ENCODE results near the gene DTWD1.

DTWD1 gene

DNA sequence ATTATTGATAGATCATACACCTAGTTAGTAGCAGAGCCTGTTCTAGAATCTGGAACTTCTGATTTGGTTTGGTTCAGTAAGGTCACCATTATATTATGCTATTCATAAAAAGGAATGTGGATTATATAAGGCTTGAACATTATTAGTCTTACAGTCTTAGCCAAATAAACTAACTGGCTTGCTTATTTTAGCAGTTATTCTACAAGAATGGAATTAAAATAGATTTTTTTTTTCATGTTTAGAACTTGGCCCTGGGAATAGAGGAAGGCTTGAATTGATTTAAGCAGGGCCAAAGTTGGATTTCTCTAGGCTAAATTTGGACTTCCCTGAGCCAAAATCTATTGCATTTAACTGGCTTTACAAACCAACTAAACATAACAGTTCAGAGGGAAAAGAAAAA, 24.4 kb downstream of the DTWD1 start (continued):
- TF ChIP-seq, protein P1, sequence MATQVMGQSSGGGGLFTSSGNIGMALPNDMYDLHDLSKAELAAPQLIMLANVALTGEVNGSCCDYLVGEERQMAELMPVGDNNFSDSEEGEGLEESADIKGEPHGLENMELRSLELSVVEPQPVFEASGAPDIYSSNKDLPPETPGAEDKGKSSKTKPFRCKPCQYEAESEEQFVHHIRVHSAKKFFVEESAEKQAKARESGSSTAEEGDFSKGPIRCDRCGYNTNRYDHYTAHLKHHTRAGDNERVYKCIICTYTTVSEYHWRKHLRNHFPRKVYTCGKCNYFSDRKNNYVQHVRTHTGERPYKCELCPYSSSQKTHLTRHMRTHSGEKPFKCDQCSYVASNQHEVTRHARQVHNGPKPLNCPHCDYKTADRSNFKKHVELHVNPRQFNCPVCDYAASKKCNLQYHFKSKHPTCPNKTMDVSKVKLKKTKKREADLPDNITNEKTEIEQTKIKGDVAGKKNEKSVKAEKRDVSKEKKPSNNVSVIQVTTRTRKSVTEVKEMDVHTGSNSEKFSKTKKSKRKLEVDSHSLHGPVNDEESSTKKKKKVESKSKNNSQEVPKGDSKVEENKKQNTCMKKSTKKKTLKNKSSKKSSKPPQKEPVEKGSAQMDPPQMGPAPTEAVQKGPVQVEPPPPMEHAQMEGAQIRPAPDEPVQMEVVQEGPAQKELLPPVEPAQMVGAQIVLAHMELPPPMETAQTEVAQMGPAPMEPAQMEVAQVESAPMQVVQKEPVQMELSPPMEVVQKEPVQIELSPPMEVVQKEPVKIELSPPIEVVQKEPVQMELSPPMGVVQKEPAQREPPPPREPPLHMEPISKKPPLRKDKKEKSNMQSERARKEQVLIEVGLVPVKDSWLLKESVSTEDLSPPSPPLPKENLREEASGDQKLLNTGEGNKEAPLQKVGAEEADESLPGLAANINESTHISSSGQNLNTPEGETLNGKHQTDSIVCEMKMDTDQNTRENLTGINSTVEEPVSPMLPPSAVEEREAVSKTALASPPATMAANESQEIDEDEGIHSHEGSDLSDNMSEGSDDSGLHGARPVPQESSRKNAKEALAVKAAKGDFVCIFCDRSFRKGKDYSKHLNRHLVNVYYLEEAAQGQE (tag by site-specific recombination; IDR thresholded peaks at IDR 0.05), result no peak
- TF ChIP-seq, protein P2, sequence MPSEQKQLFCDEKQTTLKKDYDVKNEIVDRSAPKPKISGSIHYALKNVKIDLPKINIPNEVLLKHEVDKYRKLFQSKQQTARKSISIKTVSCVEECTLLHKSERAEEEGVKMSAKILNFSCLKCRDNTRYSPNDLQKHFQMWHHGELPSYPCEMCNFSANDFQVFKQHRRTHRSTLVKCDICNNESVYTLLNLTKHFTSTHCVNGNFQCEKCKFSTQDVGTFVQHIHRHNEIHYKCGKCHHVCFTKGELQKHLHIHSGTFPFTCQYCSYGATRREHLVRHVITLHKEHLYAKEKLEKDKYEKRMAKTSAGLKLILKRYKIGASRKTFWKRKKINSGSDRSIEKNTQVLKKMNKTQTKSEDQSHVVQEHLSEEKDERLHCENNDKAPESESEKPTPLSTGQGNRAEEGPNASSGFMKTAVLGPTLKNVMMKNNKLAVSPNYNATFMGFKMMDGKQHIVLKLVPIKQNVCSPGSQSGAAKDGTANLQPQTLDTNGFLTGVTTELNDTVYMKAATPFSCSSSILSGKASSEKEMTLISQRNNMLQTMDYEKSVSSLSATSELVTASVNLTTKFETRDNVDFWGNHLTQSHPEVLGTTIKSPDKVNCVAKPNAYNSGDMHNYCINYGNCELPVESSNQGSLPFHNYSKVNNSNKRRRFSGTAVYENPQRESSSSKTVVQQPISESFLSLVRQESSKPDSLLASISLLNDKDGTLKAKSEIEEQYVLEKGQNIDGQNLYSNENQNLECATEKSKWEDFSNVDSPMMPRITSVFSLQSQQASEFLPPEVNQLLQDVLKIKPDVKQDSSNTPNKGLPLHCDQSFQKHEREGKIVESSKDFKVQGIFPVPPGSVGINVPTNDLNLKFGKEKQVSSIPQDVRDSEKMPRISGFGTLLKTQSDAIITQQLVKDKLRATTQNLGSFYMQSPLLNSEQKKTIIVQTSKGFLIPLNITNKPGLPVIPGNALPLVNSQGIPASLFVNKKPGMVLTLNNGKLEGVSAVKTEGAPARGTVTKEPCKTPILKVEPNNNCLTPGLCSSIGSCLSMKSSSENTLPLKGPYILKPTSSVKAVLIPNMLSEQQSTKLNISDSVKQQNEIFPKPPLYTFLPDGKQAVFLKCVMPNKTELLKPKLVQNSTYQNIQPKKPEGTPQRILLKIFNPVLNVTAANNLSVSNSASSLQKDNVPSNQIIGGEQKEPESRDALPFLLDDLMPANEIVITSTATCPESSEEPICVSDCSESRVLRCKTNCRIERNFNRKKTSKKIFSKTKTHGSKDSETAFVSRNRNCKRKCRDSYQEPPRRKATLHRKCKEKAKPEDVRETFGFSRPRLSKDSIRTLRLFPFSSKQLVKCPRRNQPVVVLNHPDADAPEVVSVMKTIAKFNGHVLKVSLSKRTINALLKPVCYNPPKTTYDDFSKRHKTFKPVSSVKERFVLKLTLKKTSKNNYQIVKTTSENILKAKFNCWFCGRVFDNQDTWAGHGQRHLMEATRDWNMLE (tag by site-specific recombination; conservative IDR thresholded peaks at IDR 0.05; ENCODE audit: low read depth), result no peak
- TF ChIP-seq, protein P3, sequence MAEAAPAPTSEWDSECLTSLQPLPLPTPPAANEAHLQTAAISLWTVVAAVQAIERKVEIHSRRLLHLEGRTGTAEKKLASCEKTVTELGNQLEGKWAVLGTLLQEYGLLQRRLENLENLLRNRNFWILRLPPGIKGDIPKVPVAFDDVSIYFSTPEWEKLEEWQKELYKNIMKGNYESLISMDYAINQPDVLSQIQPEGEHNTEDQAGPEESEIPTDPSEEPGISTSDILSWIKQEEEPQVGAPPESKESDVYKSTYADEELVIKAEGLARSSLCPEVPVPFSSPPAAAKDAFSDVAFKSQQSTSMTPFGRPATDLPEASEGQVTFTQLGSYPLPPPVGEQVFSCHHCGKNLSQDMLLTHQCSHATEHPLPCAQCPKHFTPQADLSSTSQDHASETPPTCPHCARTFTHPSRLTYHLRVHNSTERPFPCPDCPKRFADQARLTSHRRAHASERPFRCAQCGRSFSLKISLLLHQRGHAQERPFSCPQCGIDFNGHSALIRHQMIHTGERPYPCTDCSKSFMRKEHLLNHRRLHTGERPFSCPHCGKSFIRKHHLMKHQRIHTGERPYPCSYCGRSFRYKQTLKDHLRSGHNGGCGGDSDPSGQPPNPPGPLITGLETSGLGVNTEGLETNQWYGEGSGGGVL (tag by site-specific recombination; IDR thresholded peaks at IDR 0.05), result no peak
- no peak for TF ChIP-seq BCL11A (tag by site-specific recombination; IDR thresholded peaks at IDR 0.05; ENCODE audit: low read depth)

DNA sequence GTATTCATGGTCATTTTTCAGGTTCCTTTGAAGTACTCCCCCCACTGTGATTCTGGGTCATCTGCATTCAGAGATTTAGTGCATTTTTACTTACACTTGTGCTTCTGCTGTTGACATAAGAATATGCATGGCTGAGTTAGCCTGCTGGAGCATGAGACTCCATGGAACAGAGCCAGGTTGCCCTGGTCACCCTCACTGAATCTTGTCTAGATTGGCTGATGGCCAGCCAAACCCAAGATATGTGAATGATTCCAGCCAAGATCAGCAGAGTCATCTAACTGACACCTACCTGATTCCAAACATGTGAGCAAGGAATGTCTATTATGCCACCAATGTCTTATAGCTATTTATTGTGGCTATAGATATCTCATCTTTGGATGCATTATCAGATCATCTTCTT, 25.1 kb downstream of the DTWD1 start:
- TF ChIP-seq, protein P4, sequence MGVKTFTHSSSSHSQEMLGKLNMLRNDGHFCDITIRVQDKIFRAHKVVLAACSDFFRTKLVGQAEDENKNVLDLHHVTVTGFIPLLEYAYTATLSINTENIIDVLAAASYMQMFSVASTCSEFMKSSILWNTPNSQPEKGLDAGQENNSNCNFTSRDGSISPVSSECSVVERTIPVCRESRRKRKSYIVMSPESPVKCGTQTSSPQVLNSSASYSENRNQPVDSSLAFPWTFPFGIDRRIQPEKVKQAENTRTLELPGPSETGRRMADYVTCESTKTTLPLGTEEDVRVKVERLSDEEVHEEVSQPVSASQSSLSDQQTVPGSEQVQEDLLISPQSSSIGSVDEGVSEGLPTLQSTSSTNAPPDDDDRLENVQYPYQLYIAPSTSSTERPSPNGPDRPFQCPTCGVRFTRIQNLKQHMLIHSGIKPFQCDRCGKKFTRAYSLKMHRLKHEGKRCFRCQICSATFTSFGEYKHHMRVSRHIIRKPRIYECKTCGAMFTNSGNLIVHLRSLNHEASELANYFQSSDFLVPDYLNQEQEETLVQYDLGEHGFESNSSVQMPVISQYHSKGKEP (tag by site-specific recombination; IDR thresholded peaks at IDR 0.05), result peak; percentile 56; the same call in 1 of the 2 replicates
- no peak for TF ChIP-seq ZNF670 (tag by site-specific recombination; IDR thresholded peaks at IDR 0.05; ENCODE audit: low read depth)
- Histone ChIP-seq H3K36me3 (ENCODE audit: control insufficient read depth in 2 of 2, insufficient read depth in 1 of 2, low read length in 2 of 2) (no peaks in the 10 kb centered on the region), H3K27ac (ENCODE audit: extremely low read depth, low read depth, low read length) (no peak overlapping the region), H3K4me3 (ENCODE audit: low read depth, low read length) (no peak overlapping the region), H3K9me3 (ENCODE audit: control insufficient read depth, insufficient read depth, low read depth, low read length) (no peaks in the 10 kb centered on the region), H3K4me1 (ENCODE audit: control insufficient read depth, insufficient read depth, low read length) (no peaks in the 10 kb centered on the region)
- POLR2A ChIA-PET, result no interaction called here
- CTCF ChIA-PET, result interaction anchor here (1.3 kb wide), 1 partner anchor 94 kb away, joined by 3 read pairs; no protein-coding TSS in a partner anchor

DNA sequence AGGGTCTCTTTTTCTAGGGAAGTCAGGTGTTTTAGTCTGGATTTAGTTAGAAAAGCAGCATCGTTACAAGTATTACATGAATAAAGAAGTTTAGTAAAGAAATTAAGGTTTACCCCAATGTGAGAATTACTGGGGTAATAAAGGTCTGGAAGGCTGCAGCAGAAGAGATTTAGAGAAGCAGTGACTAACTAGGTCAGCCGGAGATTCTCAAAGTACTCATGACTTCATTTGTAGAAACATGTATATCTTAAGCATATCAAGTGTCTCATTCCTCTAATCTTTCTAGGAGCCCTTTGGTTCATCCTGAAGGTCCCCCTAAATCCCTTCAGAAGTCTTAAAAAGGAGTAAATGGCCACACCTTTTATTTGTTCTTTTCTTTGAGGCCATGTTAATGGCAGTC, 26.0 kb downstream of the DTWD1 start:
- Histone ChIP-seq H3K4me1 (ENCODE audit: control insufficient read depth, insufficient read depth, low read length) (no peaks in the 10 kb centered on the region), H3K4me3 (ENCODE audit: low read depth, low read length) (no peak overlapping the region), H3K36me3 (ENCODE audit: control insufficient read depth in 2 of 2, insufficient read depth in 1 of 2, low read length in 2 of 2) (no peaks in the 10 kb centered on the region), H3K9me3 (ENCODE audit: control insufficient read depth, insufficient read depth, low read depth, low read length) (no peaks in the 10 kb centered on the region), H3K27ac (ENCODE audit: extremely low read depth, low read depth, low read length) (no peak overlapping the region)
- ChIA-PET POLR2A (no interaction called here), CTCF (interaction anchor here (1.3 kb wide), 1 partner anchor 93 kb away, joined by 3 read pairs; no protein-coding TSS in a partner anchor)
- TF ChIP-seq ZNF747 (tag by site-specific recombination; IDR thresholded peaks at IDR 0.05) (no peak), HOXD13 (CRISPR knock-in tag; IDR thresholded peaks at IDR 0.05; ENCODE audit: borderline replicate concordance) (no peak), ZFP69B (tag by site-specific recombination; IDR thresholded peaks at IDR 0.05) (no peak)
- TF ChIP-seq, protein P5, sequence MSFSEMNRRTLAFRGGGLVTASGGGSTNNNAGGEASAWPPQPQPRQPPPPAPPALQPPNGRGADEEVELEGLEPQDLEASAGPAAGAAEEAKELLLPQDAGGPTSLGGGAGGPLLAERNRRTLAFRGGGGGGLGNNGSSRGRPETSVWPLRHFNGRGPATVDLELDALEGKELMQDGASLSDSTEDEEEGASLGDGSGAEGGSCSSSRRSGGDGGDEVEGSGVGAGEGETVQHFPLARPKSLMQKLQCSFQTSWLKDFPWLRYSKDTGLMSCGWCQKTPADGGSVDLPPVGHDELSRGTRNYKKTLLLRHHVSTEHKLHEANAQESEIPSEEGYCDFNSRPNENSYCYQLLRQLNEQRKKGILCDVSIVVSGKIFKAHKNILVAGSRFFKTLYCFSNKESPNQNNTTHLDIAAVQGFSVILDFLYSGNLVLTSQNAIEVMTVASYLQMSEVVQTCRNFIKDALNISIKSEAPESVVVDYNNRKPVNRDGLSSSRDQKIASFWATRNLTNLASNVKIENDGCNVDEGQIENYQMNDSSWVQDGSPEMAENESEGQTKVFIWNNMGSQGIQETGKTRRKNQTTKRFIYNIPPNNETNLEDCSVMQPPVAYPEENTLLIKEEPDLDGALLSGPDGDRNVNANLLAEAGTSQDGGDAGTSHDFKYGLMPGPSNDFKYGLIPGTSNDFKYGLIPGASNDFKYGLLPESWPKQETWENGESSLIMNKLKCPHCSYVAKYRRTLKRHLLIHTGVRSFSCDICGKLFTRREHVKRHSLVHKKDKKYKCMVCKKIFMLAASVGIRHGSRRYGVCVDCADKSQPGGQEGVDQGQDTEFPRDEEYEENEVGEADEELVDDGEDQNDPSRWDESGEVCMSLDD (tag by site-specific recombination; IDR thresholded peaks at IDR 0.05), result no peak
- TF ChIP-seq, protein P6, sequence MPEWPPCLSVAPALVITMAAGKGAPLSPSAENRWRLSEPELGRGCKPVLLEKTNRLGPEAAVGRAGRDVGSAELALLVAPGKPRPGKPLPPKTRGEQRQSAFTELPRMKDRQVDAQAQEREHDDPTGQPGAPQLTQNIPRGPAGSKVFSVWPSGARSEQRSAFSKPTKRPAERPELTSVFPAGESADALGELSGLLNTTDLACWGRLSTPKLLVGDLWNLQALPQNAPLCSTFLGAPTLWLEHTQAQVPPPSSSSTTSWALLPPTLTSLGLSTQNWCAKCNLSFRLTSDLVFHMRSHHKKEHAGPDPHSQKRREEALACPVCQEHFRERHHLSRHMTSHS (tag by site-specific recombination; IDR thresholded peaks at IDR 0.05), result no peak
- TF ChIP-seq, protein P7, sequence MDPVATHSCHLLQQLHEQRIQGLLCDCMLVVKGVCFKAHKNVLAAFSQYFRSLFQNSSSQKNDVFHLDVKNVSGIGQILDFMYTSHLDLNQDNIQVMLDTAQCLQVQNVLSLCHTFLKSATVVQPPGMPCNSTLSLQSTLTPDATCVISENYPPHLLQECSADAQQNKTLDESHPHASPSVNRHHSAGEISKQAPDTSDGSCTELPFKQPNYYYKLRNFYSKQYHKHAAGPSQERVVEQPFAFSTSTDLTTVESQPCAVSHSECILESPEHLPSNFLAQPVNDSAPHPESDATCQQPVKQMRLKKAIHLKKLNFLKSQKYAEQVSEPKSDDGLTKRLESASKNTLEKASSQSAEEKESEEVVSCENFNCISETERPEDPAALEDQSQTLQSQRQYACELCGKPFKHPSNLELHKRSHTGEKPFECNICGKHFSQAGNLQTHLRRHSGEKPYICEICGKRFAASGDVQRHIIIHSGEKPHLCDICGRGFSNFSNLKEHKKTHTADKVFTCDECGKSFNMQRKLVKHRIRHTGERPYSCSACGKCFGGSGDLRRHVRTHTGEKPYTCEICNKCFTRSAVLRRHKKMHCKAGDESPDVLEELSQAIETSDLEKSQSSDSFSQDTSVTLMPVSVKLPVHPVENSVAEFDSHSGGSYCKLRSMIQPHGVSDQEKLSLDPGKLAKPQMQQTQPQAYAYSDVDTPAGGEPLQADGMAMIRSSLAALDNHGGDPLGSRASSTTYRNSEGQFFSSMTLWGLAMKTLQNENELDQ (tag by site-specific recombination; IDR thresholded peaks at IDR 0.05; ENCODE audit: low read depth), result no peak

Measured in HEK293 (cell line).